Erythroblast (primary cell): ENCODE data around the gene BEAN1.
"Not testable (repeated sequence)": the region's sequence is repeated elsewhere in the genome, so short reads cannot be mapped to it uniquely, and the experiment has no call there.

ENCODE experiments used
- GATA1 ChIP-seq: IDR thresholded peaks from 2 replicates; pipeline ENCODE4 v1.6.1; 2011; ENCODE audit warnings: low read depth, mild to moderate bottlenecking, control low read depth, low read length, moderate library complexity
- POLR2A ChIP-seq: IDR thresholded peaks from 2 replicates; pipeline ENCODE4 v1.6.1; 2011; ENCODE audit warnings: mild to moderate bottlenecking, low read length

DNA sequence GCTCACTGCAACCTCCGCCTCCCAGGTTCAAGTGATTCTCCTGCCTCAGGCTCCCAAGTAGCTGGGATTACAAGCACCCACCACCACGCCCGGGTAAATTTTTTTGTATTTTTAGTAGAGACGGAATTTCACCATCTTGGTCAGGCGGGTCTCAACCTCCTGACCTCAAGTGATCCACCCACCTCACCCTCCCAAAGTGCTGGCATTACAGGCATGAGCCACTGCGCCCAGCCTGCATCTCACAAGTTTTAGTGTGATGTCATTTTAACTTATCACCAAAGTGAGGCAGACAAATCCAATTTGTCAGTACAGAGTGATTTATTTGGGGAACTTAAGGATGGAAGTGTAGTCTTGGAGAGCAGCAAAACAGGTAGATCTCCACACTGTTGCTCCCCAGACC is 39.5 kb downstream of the BEAN1 start:
- TF ChIP-seq POLR2A, GATA1: not testable (repeated sequence)
